ENCODE results near the gene TRIM61.
A peak's percentile ranks its signal among the peaks of the same experiment; 100 is the strongest.
"Not testable (repeated sequence)": the region's sequence is repeated elsewhere in the genome, so short reads cannot be mapped to it uniquely, and the experiment has no call there.

TRIM61 gene

DNA sequence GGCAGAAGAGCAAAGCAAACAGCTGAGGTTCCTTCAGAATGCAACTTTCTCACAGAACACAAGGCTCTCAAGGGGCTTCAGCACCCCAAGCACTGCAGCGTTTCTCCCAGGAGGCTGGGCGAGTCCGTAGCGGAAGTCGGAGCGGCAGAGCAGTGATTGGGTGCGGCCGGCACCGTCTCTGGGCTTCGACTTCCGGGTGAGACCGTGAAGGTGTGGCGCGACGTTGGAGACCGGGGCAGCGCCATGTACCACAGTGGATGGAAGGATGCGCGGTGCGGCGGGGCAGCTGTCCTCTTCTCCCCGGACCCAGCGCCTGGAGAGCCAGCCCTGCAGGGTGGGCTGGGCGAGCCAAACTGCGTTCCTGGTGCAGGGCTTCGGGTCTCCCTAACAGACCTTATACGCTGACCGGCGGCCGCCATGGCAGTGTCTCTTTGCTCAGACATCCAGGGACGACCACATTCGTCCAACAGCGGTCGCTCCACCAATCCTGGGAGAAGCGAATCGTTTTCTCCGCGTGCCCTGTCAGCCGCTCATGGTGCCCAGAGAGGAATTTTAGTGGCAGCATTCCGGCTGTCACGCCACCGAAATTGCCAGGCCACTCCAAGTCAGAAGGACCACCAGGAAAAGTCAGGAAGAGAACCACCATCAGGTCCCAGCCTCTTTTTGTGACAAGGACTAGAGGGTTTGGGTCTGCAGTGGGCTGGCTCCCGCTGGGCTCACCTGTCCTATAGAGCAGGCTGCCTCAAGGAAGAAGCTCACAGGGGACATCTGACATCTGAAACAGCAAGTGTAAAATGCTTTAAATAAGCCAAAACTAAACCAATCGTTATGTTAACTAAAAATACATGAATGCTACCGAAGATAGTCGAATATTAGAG, 20.5 kb downstream of the TRIM61 start:
- H3K4me3 Mint-ChIP-seq = peak overlapping the region; percentile 97
- peaks cover 39% of the 10 kb centered on the region for H3K4me1 Mint-ChIP-seq
- H3K36me3 Mint-ChIP-seq (ENCODE audit: low read depth) = peaks cover 17% of the 10 kb centered on the region
- no peak for TF ChIP-seq CTCF (IDR thresholded peaks at IDR 0.05)
- H3K27me3 Mint-ChIP-seq (ENCODE audit: low read depth, poor library complexity) = peaks cover 22% of the 10 kb centered on the region
- peak overlapping the region; percentile 64 for H3K27ac Mint-ChIP-seq
- peaks cover 17% of the 10 kb centered on the region for H3K9me3 Mint-ChIP-seq
- peak; percentile 71 for DNase-seq

DNA sequence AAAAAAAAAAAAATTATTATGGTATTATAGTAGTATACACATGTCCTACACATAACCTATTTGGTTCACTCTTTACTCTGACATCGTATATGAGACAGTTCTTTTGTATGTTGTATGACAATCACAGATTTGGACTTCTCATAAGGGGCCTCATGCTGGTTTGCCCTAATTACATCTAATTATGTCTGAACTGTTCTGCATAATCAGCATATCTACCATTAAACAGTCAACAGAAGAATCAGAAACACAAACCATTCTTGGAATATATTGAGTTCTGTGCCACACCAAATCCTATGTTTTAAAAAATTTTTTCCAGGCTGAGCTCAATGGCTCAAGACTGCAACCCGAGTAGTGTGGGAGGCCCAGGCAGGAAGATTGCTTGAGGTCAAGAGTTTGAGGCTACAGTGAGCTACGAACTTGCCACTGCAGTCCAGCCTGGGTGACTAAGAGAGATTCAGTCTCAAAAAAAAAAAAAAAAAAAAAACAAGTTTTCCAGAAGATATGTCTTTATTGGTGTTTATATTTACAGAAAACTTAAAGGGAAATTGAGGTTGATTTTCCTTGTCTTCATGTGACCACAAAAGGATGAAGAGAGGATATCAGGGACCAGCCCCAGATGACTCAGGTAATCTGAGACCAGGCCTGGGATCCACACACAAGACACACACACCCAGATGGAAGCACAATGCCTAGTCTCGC, 22.2 kb downstream of the TRIM61 start:
- Mint-ChIP-seq H3K4me1 (peaks cover 39% of the 10 kb centered on the region), H3K27me3 (ENCODE audit: low read depth, poor library complexity) (peaks cover 30% of the 10 kb centered on the region), H3K36me3 (ENCODE audit: low read depth) (peaks cover 14% of the 10 kb centered on the region), H3K4me3 (peak overlapping the region; percentile 97), H3K27ac (no peak overlapping the region), H3K9me3 (peaks cover 14% of the 10 kb centered on the region)
- DNase-seq = no peak
- TF ChIP-seq CTCF (IDR thresholded peaks at IDR 0.05) = no peak

DNA sequence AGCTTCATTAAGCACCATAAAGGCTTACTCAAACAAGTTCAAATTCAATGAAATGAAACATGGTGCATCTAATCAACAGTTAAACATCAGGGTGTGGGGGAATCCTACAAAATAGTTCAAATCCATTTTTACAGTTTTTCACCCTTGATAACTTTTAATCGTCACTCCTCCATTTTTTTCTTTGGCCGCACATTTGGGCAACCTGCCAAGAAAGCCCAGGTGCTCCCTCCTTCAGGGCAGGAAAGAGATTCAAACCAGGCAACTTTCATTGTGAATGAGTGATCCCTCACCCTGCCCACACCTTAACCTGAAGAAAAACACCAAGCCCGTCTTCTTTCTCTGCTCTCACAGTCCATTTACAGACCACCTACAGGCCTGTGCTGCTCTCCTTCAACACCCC, 24.9 kb downstream of the TRIM61 start:
- Mint-ChIP-seq H3K36me3 (ENCODE audit: low read depth) (peaks cover 5% of the 10 kb centered on the region), H3K27me3 (ENCODE audit: low read depth, poor library complexity) (peaks cover 35% of the 10 kb centered on the region), H3K9me3 (peaks cover 9% of the 10 kb centered on the region), H3K4me3 (no peak overlapping the region), H3K4me1 (peaks cover 28% of the 10 kb centered on the region), H3K27ac (no peak overlapping the region)
- no peak for TF ChIP-seq CTCF (IDR thresholded peaks at IDR 0.05)
- DNase-seq = no peak

- peak; percentile 18 for DNase-seq
- no peak for TF ChIP-seq CTCF (IDR thresholded peaks at IDR 0.05)
- Mint-ChIP-seq H3K9me3 (no peaks in the 10 kb centered on the region), H3K4me3 (no peak overlapping the region), H3K27me3 (ENCODE audit: low read depth, poor library complexity) (peaks cover 38% of the 10 kb centered on the region), H3K36me3 (ENCODE audit: low read depth) (no peaks in the 10 kb centered on the region), H3K27ac (no peak overlapping the region), H3K4me1 (peaks cover 6% of the 10 kb centered on the region)
Observed at GRCh38 chr4:164949448-164950143, 27.9 kb downstream of the TRIM61 start.

DNA sequence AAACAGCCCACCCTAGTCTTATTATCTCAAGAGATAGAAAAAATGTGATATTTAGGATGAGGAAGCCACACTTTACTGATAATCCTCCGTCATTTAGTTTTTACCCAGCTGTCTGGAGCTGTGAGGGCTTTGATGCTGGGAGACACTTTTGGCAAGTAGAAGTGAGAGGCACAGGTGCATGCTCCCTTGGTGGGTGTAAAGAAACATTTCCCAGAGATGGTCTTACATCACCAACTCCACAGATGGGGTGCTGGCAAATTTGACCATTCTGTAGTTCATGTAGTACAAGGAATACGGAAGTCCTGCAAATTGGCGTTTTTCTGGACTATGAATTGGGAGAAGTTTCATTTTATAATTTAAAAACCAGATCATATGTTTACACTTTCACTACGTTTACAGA, 28.5 kb downstream of the TRIM61 start:
- Mint-ChIP-seq H3K36me3 (ENCODE audit: low read depth) (no peaks in the 10 kb centered on the region), H3K27ac (no peak overlapping the region), H3K4me1 (peaks cover 6% of the 10 kb centered on the region), H3K9me3 (no peaks in the 10 kb centered on the region), H3K27me3 (ENCODE audit: low read depth, poor library complexity) (peaks cover 39% of the 10 kb centered on the region), H3K4me3 (no peak overlapping the region)
- TF ChIP-seq CTCF (IDR thresholded peaks at IDR 0.05) = no peak
- DNase-seq = no peak

- not testable (repeated sequence) for DNase-seq; H3K9me3 Mint-ChIP-seq; H3K27ac Mint-ChIP-seq; H3K4me3 Mint-ChIP-seq; H3K36me3 Mint-ChIP-seq (ENCODE audit: low read depth); H3K4me1 Mint-ChIP-seq
- H3K27me3 Mint-ChIP-seq (ENCODE audit: low read depth, poor library complexity) = peaks cover 34% of the 10 kb centered on the region
Observed at GRCh38 chr4:164948006-164948405, 29.5 kb downstream of the TRIM61 start.
